GM12891 (cell line): ENCODE data around the gene LPCAT4.

Experiments
- PAX5 ChIP-seq: IDR thresholded peaks from 2 replicates; pipeline ENCODE4 v1.6.1; 2011; ENCODE audit warnings: low read length, moderate library complexity, mild to moderate bottlenecking; ENCODE audit not compliant: insufficient read depth, severe bottlenecking
- POLR2A ChIP-seq: IDR thresholded peaks from 2 replicates; pipeline ENCODE4 v1.6.1; 2011; ENCODE audit warnings: low read depth, low read length, control low read depth
- POLR2AphosphoS5 ChIP-seq: IDR thresholded peaks from 2 replicates; pipeline ENCODE4 v1.6.1; 2011; ENCODE audit warnings: low read depth, low read length, control low read depth

DNA sequence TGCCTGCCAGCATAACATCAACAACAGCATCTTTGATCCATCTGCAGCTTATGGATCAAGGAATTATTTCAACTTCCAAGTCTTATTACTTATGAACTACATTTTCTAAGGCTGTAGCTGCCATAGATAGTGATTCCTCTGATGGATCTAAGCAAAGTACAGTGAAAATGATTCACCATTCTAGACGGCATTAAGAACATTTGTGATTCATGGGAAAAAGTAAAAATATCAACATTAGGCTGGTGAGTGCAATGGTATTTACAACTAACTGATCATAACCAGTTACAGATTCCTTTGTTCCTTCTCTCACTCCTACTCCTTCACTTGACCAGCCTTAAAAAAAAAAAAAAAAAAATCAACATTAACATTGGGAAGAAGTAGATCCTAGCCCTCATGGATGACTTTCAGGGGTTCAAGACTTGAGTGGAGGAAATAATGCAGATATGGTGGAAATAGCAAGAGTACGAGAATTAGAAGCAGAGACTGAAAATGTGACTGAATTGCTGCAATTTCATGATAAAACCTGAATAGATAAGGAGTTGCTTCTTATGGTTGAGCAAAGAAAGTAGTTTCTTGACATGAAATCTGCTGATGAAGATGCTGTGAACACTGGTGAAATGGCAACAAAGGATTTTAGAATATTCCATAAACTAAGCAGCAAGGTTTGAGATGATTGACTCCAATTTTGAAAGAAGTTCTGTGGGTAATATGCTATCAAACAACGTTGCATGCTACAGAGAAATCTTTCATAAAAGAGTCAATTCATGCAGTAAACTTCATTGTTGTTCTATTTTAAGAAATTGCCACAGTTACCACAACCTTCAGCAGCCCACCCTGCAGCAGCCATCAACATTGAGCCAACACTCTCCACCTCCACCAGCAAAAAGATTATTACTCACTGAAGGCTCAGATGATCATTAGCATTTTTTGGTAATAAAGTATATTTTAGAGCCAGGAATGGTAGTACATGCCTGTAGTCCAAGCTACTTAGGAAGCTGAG lies 52.2 kb downstream of the LPCAT4 start:
- TF ChIP-seq POLR2A = no peak
- TF ChIP-seq POLR2AphosphoS5 = no peak
- no peak for TF ChIP-seq PAX5
